HG02870 (cell line): ENCODE data around the gene CDC42EP5.

Experiments
- ATAC-seq: cut with Tn5 transposase; IDR thresholded peaks from one replicate; pipeline ENCODE4 v1.9.1; 2021; ENCODE audit warnings: mild to moderate bottlenecking, moderate library complexity; ENCODE audit not compliant: unreplicated experiment

The CDC42EP5 gene

GRCh38 chr19:54428323-54429175, 44.5 kb downstream of the CDC42EP5 start:
- ATAC-seq, result no peak

- no peak for ATAC-seq
These were observed 45.5 kb downstream of the CDC42EP5 start for GRCh38 chr19:54427586-54427985.

GRCh38 chr19:54426291-54426931, 46.7 kb downstream of the CDC42EP5 start:
- no peak for ATAC-seq

GRCh38 chr19:54425382-54425723, 47.7 kb downstream of the CDC42EP5 start:
- no peak for ATAC-seq

- no peak for ATAC-seq
These were observed 48.3 kb downstream of the CDC42EP5 start for GRCh38 chr19:54424660-54425381.

GRCh38 chr19:54424201-54424600, 48.9 kb downstream of the CDC42EP5 start:
- no peak for ATAC-seq

GRCh38 chr19:54422136-54422535, 51.0 kb downstream of the CDC42EP5 start:
- no peak for ATAC-seq

- no peak for ATAC-seq
These were observed 51.6 kb downstream of the CDC42EP5 start for GRCh38 chr19:54421521-54421920.

- no peak for ATAC-seq
These were observed 52.0 kb downstream of the CDC42EP5 start for GRCh38 chr19:54421169-54421516.

GRCh38 chr19:54420383-54421168, 52.5 kb downstream of the CDC42EP5 start:
- no peak for ATAC-seq

- ATAC-seq, result no peak
These were observed 53.1 kb downstream of the CDC42EP5 start for GRCh38 chr19:54420068-54420382.

- ATAC-seq, result no peak
These were observed 53.9 kb downstream of the CDC42EP5 start for GRCh38 chr19:54418930-54419800.

- no peak for ATAC-seq
These were observed 54.8 kb downstream of the CDC42EP5 start for GRCh38 chr19:54418030-54418929.

GRCh38 chr19:54416695-54417491, 56.2 kb downstream of the CDC42EP5 start:
- no peak for ATAC-seq

GRCh38 chr19:54415901-54416673, 57.0 kb downstream of the CDC42EP5 start:
- ATAC-seq, result no peak

- no peak for ATAC-seq
These were observed 57.7 kb downstream of the CDC42EP5 start, which contains the start of gene TTYH1 for GRCh38 chr19:54415208-54415900. TTYH1 (plus strand) TSS chr19:54415464; CDS start chr19:54415553, 89 bp downstream.
